GM19239 (cell line): ENCODE results near the gene NSUN7.
A peak's percentile ranks its signal among the peaks of the same experiment; 100 is the strongest.
"Not testable (repeated sequence)": the region's sequence is repeated elsewhere in the genome, so short reads cannot be mapped to it uniquely, and the experiment has no call there.

Experiments used
- DNase-seq: peaks from one replicate; pipeline ENCODE4 v3.0.0; 2011; ENCODE audit warnings: low spot score; ENCODE audit not compliant: insufficient read length
- FAIRE-seq: peaks from 2 replicates; lab custom pipeline; 2011; peaks lifted over from hg19 to GRCh38; lab: Jason Lieb, UNC

Gene NSUN7, protein sequence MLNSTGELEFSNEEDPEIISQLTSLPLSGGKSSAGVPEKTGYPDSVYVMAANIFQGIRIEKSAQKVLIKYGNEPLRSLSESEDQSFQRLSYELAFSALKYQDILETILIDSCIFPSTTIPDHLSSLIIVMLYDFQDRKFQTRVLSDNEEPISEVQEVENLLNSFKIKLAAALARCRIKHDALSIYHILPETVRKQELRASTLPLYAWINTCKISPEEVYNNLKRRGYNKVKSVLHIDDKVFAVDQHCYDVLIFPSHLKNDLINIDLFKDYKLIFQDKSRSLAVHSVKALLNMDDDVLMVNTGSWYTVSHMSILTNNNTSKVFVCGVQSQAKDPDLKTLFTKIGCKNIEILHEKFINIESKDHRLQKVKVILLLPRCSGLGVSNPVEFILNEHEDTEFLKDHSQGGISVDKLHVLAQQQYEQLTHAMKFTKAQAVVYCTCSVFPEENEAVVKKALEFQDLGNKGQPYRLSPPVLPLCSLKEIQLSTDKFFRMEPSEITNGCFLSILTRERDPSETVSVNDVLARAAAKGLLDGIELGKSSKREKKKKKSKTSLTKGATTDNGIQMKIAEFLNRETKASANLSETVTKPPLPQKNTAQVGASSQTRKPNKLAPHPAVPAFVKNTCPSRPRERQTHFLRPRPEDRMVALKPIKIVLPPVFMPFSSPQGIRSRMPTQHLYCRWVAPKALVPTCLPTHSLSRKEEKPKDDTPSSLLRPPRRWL

DNA sequence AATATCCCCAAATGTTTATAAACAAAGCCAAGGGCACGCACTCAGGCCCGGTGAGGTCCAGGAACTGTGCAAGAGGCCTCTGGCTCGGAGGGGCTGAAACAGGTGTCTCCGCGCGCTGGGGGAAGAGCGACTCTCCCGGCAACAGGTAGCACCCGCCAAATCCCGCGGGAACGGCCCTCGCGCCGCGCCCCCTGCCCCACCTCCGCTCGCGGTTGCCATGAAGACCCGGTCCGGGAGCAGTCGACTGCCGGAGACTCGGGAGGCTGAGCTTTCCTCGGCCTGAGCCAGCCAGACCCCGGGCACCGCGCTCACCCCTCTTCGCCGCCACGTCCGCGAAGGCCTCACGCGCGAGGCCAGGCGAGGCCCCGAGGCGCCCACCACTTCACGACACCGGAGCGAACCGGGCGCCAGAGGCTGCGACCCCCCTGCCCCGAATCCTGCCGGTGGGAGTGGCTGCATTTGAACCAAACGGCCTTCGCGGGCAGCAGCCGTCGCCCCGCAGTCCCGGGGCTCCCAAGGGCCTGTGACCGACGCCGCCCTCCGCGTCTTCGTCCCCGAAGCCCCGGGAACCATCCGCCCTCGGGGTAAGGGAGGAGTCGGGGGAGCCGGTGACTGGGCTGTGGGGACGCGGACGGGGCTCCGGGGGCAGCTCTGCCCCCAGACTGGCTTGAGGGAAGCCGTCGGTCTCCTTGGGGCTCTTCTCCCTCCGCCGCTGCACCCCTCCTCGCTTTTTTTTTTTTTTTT is at the start of gene NSUN7:
Gene NSUN7 (plus strand): TSS at position 239 of the 744 bp plus-strand sequence. CDS start 739 bp downstream, outside the sequence.
- FAIRE-seq (peak; percentile 51), DNase-seq (peak; percentile 22)

DNA sequence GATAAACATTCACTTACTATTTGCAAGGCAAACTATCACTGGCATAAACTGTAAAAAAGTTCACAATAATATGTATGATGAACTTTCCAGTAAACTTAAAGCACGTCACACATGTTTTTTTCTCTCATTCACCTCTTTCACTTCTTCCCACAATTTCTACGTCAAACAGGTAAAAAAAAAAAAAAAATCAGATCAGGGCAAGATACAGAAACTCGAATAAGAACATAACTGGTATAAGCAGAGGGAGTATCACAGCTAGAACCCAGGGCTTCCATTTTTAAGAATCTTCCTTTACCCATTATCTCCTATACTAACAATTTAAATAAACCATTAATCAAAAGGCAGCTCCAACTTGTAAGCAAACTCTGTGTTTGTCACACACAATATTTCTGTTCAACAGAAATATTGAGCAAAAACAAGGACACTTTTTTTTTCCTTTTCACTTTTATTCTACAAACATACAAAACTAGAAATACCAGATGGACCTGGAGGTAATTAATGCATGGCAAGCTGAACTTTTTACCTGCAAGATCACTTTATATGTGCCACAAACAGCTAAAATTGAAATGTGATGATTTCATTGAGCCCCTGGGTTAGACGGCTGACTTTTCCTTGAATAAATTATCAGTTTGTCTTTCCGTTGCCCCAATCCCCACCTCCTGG is 47.5 kb upstream of the NSUN7 start:
- FAIRE-seq (peak; percentile 31), DNase-seq (no peak)

DNA sequence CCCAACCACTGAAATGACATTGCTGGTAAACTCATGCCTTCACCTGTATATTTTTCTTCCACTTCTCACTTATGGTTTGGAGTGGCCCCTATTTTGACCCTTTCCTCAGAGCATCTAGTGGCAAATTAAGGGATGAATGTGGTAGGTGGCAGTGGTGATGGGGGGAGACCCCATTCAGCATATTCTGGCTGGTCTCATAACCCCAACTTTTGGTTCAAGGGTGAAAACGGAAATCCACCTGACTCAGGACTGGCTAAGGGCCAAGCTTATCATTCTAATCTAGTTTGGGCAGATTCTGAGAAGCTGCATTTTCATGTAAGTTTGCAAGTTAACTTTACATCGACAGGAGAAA is 47.0 kb upstream of the NSUN7 start:
- DNase-seq, result no peak
- peak; percentile 18 for FAIRE-seq

DNA sequence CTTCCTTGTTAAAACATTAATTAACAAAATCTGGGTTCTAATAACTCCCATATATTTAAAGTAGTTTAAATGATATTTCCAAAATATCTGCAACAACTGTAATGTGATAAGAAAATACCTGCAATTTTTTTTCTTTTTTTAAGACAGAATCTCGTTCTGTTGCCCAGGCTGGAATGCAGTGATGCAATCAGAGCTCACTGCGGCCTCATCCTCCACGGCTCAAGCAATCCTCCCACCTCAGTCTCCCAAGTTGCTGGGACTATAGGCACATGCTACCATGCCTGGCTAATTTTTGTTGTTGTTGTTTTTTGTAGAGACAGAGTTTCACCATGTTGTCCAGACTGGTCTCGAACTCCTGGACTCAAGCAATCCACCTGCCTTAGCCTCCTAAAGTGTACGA is 45.7 kb upstream of the NSUN7 start:
- FAIRE-seq (no peak), DNase-seq (no peak)

DNA sequence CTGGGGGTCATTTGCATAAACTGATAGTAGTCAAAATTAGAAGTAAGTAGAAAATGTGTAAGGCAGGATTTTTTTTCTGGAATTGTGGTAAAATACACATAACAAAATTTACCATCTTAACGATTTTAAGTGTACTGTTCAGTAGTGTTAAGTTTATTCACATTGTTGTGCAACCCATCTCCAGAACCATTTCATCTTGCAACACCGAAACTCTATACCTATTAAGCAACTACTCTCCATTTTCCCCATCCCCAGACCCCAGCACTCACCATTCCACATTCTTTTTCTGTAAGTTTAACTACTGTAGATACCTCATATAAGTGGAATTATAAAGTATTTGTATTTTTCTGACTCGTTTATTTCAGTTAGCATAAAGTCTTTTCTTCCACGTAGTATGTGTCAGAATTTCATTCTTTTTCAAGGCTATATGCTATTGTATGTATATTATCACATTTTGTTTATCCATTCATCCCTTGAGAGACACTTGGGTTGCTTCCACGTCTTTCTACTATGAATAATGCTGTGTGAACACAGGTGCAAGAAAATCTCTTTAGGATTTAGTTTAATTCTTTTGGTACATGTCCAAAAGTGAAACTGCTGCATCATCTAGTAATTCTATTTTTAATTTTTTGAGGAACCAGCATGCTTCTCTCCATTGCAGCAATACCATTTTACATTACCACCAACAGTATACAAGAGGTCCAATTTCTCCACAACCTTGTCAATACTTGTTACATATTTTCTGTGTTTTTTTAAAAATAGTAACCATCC is 39.1 kb upstream of the NSUN7 start:
- FAIRE-seq (peak; percentile 33), DNase-seq (no peak)

DNA sequence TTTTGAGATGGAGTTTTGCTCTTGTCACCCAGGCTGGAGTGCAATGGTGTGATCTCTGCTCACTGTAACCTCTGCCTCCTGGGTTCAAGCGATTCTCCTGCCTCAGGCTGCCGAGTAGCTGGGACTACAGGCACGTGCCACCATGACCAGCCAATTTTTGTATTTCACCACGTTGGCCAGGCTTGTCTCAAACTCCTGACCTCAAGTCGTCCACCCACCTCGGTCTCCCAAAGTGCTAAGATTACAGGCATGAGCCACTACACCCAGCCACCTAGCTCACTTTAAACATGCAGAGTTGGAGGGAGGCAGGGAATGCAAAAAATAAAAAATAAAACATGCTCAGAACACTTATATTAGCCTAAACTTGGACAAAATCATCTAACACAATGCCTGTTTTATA is 36.8 kb upstream of the NSUN7 start:
- not testable (repeated sequence) for FAIRE-seq, DNase-seq

DNA sequence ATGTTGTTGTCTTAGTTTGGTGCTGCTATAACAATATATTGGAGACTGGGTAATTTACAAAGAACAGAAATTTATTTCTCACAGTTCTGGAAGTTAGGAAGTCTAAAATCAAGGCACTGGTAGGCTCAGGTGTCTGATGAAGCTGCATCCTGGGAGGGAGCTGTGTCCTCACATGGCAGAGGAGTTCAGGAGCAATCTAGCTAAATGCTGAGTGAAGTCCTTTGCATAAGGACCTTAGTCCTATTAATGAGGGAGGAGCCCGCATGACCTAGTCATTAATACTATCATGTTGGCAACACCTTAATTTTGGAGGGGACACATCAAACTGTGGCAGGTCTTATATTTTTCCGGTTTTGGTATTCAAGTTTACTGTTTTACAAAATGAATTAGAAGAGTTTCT is 36.0 kb upstream of the NSUN7 start:
- DNase-seq (no peak), FAIRE-seq (no peak)

DNA sequence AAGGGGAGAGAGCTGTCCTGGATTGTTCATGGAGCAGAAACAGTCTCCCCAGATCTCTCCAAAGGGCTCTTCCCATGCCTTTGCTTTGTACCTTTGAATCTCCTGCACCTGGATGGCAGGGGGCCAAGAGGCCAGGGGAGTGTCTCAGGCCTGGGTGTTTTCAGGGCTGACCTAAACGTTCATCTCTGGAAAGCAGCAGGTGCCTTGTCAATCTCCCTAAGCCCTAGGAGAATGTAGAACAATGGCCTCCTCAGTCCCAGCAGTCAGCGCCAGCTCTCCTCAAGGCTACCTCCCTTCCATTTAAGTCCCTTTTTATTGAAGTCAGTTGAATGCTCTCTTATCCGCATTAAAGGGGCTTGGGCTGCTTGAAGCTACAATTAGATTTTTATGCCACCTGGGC is 31.2 kb upstream of the NSUN7 start:
- DNase-seq, result no peak
- peak; percentile 33 for FAIRE-seq

DNA sequence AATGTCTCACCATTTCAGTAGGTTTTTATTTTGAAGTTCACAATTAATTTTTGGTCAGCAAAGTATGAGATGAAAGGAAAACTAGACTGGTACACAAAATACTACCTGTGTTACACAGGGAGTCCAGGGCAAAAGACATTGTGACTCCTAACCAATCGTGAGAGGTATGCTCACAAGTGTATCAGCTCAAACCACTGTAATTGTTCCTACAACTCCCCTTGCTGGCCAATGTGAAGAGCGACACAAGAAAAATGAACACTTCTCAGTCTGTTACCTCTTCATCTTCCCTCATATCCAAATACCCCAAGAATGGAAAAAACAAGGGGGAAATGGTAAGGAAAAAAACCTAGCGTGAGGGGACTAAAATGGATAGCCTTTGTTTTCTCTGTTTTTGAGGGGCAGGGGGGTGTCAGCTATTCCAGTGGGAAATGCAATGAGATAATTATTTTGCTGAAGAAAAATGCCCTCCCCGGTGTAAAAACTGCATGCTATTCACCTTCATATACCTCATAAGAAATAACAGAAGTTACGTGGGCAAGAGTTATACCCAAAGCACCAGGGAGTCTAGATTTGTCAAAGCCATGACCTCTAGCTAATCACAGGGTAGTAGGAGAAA is 30.6 kb upstream of the NSUN7 start:
- FAIRE-seq (peak; percentile 90), DNase-seq (peak; percentile 41)

DNA sequence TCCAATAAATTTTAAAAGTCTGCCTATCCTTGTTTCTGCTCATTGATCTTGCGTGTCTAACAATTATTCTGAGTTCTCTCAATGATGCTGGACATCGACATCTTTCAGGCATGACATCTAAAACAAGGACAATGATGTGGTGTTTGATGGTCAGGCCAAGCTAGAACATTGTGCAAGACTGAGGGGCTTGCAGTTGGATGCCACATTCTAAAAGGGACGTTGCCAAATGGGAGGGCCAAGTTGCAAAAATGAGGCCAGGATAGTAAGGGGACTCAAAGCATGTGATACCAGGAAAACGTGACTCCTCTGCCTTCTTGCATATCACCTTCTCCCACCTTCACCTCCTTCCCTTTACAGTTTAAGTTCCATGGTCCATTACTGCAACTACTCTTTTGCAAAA is 29.4 kb upstream of the NSUN7 start:
- no peak for DNase-seq
- no peak for FAIRE-seq

DNA sequence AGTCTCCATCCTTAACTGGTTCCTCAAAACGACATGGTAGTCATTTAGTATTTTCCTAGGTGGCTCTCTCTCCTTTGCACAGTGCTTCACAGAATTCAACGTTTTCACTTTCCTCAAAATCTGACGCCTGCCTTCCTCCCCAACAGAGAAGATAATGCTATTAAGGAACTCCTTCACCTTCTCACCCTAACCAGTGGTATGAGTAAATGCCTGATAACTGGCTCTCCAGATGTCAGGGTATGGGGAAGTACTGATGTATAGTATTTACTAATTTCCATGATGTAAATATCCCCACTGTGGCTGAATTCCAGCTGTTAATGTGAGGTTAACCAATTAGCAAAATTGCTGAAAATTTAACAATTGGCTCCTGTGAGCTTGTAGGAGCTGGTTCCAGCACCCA is 28.8 kb upstream of the NSUN7 start:
- DNase-seq (no peak), FAIRE-seq (no peak)

DNA sequence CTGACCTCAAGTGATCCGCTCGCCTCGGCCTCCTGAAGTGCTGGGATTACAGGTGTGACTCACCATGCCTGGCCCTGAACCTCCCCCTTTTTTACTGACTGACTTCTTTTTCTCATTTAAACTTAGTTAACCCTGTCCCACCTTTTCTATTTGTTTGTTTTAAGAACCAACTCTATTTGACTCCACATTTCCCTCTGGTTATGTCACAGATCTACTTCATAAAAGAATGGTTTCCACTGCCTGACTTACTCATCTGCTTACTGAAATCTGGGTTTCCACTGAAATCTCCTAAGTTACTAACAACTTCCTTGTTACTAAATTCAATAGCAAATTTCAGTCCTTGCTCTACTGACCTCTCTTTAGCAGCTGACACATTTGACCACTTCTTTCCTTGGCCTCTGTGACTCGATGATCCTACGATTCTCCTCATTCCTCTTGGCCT is 28.0 kb upstream of the NSUN7 start:
- FAIRE-seq, result peak; percentile 93
- DNase-seq, result no peak

DNA sequence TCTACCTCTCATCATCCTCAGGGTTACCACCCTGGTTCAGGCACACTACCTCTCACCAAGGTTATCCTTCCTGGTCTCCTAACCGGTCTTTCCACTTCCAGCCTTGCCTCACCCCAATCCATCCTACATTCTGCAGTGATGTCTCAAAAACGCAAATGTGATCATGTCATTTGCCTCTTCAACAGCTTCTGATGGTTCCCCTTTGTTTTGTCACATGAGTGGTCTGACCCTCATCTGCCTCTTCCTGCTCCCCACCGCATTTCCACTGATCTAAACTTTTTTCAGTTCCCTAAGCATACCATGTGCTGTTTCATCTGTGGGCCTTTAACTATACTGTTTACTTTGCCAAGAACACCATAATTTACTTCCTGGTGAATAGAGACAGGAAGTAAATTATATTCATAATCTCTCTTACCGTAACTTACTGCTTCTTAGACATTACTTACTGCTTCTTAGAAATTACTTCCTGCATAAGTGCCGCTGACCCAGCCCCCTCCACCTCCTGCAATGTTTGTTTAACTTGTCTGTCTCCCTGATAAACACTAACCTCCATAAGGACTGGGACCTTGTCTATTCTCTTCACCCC is 27.1 kb upstream of the NSUN7 start:
- DNase-seq (peak; percentile 19), FAIRE-seq (peak; percentile 96)

DNA sequence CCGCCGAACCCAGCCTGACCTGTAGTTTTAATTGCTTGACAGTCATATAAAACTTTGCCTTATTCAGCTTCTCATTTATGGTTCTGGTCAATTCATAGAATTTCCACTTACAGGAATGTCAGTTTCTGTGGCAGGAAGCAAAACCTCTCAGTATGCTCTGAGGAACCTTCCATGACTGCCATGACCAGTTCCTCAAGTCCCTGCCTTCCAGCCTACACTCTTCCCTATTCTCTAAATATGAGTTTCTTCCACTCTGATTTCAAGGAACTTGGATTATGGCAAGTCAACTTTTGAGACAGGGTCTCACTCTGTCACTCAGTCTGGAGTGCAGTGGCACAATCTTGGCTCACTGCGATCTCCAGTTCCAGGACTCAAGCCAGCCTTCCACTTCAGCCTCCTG is 26.0 kb upstream of the NSUN7 start:
- no peak for FAIRE-seq

DNA sequence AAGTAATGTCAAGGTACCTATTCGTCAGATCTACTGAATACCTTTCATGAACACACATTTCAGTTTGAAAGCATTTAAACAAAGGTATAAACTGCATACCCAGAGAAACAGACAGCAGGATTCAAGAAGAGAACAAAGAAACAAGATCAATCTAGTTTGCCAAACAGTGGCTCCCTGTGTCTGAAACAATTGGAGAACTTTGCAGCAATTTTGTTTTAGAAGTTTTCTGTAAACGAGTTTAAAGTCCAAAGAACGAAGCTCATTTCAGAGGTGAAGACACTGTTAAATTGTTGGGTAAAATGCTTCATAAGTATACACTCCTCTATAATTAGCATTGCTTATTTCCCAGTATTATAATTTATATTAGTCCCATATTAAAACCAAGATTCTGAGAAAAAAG is 21.4 kb upstream of the NSUN7 start:
- FAIRE-seq (no peak), DNase-seq (no peak)

More for the DNA sequence above, 26.0 kb upstream of the NSUN7 start:
- DNase-seq, result no peak

DNA sequence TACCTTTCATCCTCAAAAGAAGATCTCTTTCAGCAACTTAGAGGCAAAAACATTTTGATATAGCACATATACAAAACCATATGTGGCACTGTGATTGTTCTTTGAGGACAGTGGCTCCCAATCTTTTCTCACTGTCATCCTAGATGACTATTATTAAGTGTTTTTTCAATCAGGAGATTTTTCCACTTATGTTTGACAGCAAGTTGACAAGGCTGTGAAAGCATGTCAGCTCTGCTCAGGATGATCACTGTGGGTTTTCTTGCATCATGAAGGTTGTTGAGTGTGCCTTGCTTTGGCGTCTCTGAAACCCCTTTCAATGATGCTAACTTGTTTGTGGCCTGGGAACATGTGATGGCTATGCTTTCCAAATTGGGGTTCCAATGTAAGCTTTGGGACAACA is 20.2 kb upstream of the NSUN7 start:
- FAIRE-seq, result no peak
- DNase-seq, result no peak

DNA sequence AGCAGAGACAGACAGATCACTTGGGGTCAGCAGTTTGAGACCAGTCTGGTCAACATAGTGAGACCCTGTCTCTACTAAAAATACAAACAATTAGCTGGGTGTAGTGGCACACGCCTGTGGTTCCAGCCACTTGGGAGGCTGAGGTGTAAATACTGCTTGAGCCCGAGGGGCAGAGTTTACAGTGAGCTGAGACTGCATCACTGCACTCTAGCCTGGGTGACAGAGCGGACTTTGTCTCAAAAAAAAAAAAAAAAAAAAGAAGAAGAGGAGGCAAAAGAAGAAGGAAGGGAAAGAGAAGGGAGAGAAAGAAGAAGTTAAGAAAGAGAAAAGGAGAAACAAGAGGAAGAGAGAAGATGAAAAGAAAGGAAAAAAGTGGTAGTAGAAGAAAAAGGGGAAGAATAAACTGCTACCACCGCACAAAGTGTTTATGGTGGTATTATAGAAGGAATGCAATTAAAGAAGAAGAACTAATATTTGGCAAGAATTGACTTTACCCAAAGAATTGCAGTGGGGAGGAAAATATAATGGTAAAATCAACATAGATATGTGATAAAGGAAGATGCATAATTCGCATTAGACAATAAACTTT is 19.6 kb upstream of the NSUN7 start:
- no peak for FAIRE-seq
- no peak for DNase-seq

DNA sequence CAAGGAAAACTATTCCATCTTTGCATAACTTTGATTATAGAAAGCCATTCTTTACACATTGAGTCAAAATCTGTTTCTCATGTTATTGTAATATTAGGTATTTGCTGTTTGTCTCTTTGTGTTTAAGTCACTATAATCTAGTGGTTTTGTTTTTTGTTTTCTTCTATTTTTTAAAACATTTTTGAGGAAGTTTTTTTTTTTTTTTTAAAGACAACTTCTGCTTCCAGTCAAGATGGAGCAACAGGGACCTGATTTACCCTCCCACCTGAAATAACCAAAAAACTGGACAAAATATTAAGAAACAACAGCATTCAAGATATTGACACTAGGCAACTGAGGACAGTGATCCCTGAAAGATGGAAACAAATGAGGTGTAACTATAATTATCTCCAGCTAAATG is 18.4 kb upstream of the NSUN7 start:
- FAIRE-seq, result no peak
- no peak for DNase-seq
